ENCODE measurements around the gene TMEM79. TPM values are rescaled to one million over a fixed set of nuclear protein-coding genes. Genes with fewer than 3 reads are reported as not detected.
A peak's percentile ranks its signal among the peaks of the same experiment; 100 is the strongest.

Gene TMEM79
- total and polyA plus RNA-seq, 10 donors: 2.6 to 6.8 (median 4.5) TPM

DNA sequence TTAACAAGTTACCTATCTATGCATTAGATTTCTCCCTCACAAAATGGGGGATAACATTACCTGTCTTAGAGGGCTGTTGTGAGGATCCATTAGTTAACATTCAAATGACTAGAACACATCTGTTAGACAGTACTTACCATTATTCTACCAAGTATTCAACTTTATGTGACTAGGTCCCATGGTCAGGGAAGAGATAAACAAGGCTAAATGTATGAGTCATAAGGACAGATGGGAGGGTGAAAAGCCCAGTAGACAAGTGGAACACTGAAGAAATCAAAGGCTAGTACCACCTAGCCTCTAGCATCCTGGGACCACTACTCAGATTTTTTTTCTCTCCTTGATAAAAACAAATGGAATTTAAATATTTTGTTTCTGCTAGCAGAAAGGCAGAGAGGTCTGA, 24.0 kb downstream of the TMEM79 start:
- no peaks in the 10 kb centered on the region for H3K27me3 ChIP-seq (replicated peaks in 1 of 7)
- H3K36me3 ChIP-seq: peaks cover 13 to 95% (median 61%) of the 10 kb centered on the region in 6 donors
- H3K4me1 ChIP-seq: no peaks in the 10 kb centered on the region
- no peak overlapping the region for H3K4me3 ChIP-seq
- H3K27ac ChIP-seq: no peak overlapping the region
- TF ChIP-seq, protein P1, sequence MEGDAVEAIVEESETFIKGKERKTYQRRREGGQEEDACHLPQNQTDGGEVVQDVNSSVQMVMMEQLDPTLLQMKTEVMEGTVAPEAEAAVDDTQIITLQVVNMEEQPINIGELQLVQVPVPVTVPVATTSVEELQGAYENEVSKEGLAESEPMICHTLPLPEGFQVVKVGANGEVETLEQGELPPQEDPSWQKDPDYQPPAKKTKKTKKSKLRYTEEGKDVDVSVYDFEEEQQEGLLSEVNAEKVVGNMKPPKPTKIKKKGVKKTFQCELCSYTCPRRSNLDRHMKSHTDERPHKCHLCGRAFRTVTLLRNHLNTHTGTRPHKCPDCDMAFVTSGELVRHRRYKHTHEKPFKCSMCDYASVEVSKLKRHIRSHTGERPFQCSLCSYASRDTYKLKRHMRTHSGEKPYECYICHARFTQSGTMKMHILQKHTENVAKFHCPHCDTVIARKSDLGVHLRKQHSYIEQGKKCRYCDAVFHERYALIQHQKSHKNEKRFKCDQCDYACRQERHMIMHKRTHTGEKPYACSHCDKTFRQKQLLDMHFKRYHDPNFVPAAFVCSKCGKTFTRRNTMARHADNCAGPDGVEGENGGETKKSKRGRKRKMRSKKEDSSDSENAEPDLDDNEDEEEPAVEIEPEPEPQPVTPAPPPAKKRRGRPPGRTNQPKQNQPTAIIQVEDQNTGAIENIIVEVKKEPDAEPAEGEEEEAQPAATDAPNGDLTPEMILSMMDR (IDR thresholded peaks at IDR 0.05 in 8 of 11, conservative IDR thresholded peaks at IDR 0.05 in 3 of 11): no peak
- TF ChIP-seq POLR2AphosphoS5 (IDR thresholded peaks at IDR 0.05): no peak
- no peak for TF ChIP-seq POLR2A (IDR thresholded peaks at IDR 0.05)
- no peaks in the 10 kb centered on the region for H3K9me3 ChIP-seq
- no peak for DNase-seq
- intact Hi-C loops (cut with DNase I; ENCODE audit: low total_unique reads): no loop called here

DNA sequence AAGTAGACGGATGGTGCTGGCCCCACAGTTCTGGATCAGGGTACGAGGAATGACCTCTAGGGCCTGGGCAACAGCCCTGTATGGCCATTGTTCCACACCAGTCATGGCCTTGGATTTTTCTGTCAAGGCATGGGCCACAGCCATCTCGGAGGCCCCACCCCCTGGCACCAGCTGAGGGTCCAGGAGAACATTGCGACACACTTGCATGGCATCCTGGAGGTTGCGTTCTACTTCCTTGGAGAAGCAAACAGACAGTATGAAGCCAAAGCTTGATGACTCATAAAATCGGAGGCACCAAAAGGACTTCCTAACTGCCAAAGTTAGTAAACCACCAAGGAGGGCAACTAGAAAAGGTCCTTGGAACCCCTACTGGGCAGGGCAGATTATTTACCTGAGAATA, 26.8 kb downstream of the TMEM79 start:
- Histone ChIP-seq H3K27ac (no peak overlapping the region), H3K4me1 (no peaks in the 10 kb centered on the region), H3K9me3 (no peaks in the 10 kb centered on the region), H3K36me3 (peaks cover 13 to 100% (median 87%) of the 10 kb centered on the region in 6 donors), H3K4me3 (no peak overlapping the region), H3K27me3 (replicated peaks in 1 of 7) (no peaks in the 10 kb centered on the region)
- 64 to 81% (median 79%) methylated on average over 6 of the region's 6 CpGs for WGBS, 5 donors
- intact Hi-C loops (cut with DNase I; ENCODE audit: low total_unique reads): no loop called here
- TF ChIP-seq, protein P1 (IDR thresholded peaks at IDR 0.05 in 8 of 11, conservative IDR thresholded peaks at IDR 0.05 in 3 of 11): no peak
- TF ChIP-seq POLR2AphosphoS5 (IDR thresholded peaks at IDR 0.05) (no peak), POLR2A (IDR thresholded peaks at IDR 0.05) (no peak)
- no peak for DNase-seq

DNA sequence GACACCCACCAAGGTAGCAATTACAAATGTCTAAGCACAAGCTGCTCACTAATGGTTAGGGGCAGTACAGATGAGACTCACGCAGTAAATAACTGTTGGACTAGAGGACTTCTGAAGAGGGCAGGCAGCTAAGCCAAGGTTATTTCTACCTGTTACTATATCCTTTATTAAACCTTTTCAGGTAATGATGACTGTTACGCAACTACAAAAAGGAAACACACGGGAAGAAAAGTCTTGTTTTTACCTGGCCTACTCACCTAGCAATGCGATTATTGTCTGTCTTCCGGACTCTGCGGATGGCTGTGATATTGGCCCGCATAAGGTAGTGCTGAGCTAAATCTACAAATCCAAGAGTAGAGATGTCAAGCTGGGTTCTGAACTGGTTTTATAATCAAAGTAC, 32.8 kb downstream of the TMEM79 start:
- Histone ChIP-seq H3K27ac (no peak overlapping the region), H3K4me1 (no peaks in the 10 kb centered on the region), H3K27me3 (replicated peaks in 1 of 7) (no peaks in the 10 kb centered on the region), H3K4me3 (no peak overlapping the region), H3K9me3 (no peaks in the 10 kb centered on the region), H3K36me3 (peaks cover 3 to 100% (median 95%) of the 10 kb centered on the region in 6 donors)
- no peak for DNase-seq
- no peak for TF ChIP-seq POLR2A (IDR thresholded peaks at IDR 0.05)
- TF ChIP-seq, protein P1 (IDR thresholded peaks at IDR 0.05 in 8 of 11, conservative IDR thresholded peaks at IDR 0.05 in 3 of 11): no peak
- no peak for TF ChIP-seq POLR2AphosphoS5 (IDR thresholded peaks at IDR 0.05)
- WGBS, 5 donors: 91 to 95% (median 94%) methylated on average over 7 of the region's 7 CpGs
- intact Hi-C loops (cut with DNase I; ENCODE audit: low total_unique reads): no loop called here

DNA sequence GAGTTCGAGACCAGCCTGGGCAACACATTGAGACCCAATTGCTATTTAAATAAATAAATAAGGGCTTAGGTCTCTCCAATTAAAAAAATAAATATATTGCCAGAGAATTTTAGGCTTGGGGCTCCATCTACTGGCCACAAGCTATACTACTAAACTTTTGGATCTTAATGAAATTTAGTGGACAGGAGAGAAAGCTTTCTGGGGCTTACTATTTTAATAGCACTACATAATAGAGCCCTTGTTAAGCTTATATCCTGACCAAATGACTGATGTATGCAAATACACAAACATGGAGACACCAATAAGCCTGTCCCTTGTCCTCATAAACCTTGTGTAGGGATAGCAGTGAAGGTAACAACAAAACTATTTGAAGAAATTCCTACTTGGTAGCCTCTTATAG, 35.5 kb downstream of the TMEM79 start:
- Histone ChIP-seq H3K27me3 (replicated peaks in 1 of 7) (no peaks in the 10 kb centered on the region), H3K4me3 (no peak overlapping the region), H3K9me3 (no peaks in the 10 kb centered on the region), H3K27ac (no peak overlapping the region), H3K36me3 (peaks cover 3 to 100% (median 100%) of the 10 kb centered on the region in 6 donors), H3K4me1 (no peaks in the 10 kb centered on the region)
- TF ChIP-seq, protein P1 (IDR thresholded peaks at IDR 0.05 in 8 of 11, conservative IDR thresholded peaks at IDR 0.05 in 3 of 11): peak in 7 of 11 experiments; percentile 27 to 61 (median 51)
- TF ChIP-seq POLR2AphosphoS5 (IDR thresholded peaks at IDR 0.05): no peak
- DNase-seq: no peak
- WGBS, 5 donors: 86 to 98% (median 93%) methylated on average over 1 of the region's 1 CpG
- intact Hi-C loops (cut with DNase I; ENCODE audit: low total_unique reads): no loop called here
